ENCODE results near the gene SMAD6. TPM values are rescaled to one million over a fixed set of nuclear protein-coding genes. Genes with fewer than 3 reads are reported as not detected.

SMAD6 gene
- total RNA-seq, 1 donor from 2014 or later, result 0.43 TPM

DNA sequence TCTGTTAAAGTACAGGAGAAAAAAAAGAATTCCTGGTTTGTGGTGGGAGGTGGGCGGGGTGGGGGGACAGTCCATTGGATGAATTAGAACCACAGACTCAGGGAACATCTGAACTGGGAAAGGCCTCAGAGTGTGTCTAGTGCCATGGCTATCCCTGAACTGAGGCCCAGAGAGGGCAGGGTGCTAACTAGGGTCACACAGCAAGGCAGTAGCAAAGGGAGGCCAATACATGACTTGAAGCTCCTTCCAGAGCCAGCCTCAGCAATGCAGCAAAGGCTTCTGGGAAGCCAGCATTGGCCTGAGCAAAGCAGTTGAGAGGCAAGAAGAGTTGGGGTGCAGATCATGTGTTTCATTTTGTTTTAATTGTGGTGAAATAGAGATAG is 85.4 kb downstream of the SMAD6 start:
- peaks cover 5% of the 10 kb centered on the region for H3K27me3 Mint-ChIP-seq (ENCODE audit: low read depth)
- intact Hi-C loops (cut with micrococcal nuclease), result no loop called here
- no peak for DNase-seq (ENCODE audit: low spot score)
- no peak overlapping the region for H3K4me3 Mint-ChIP-seq (ENCODE audit: low read depth)
- no peaks in the 10 kb centered on the region for H3K9me3 Mint-ChIP-seq
- no peak overlapping the region for H3K27ac Mint-ChIP-seq
- no peaks in the 10 kb centered on the region for H3K4me1 Mint-ChIP-seq (ENCODE audit: low read depth)
- no peaks in the 10 kb centered on the region for H3K36me3 Mint-ChIP-seq (ENCODE audit: low read depth)

DNA sequence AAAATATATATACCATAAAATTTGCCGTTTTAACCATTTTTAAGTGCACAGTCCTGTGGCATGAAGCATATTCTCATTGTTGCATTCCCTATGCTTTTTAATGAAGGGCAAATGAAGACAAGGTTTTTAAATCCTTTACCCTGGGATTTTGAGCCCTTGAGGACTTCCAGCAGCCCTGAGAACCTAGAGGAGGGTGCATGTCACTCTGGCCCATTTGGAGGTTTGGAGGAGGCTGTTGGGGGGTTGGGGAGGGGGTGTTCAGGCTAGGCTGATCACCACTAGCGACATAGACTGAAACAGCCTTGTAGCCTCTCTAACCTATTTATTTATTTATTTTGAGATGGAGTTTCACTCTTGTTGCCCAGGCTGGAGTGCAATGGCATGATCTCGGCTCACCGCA is 86.0 kb downstream of the SMAD6 start:
- no peak overlapping the region for H3K4me3 Mint-ChIP-seq (ENCODE audit: low read depth)
- H3K27me3 Mint-ChIP-seq (ENCODE audit: low read depth), result peaks cover 5% of the 10 kb centered on the region
- H3K36me3 Mint-ChIP-seq (ENCODE audit: low read depth), result no peaks in the 10 kb centered on the region
- no peak for DNase-seq (ENCODE audit: low spot score)
- H3K4me1 Mint-ChIP-seq (ENCODE audit: low read depth), result no peaks in the 10 kb centered on the region
- intact Hi-C loops (cut with micrococcal nuclease), result no loop called here
- H3K27ac Mint-ChIP-seq, result no peak overlapping the region
- H3K9me3 Mint-ChIP-seq, result no peaks in the 10 kb centered on the region

DNA sequence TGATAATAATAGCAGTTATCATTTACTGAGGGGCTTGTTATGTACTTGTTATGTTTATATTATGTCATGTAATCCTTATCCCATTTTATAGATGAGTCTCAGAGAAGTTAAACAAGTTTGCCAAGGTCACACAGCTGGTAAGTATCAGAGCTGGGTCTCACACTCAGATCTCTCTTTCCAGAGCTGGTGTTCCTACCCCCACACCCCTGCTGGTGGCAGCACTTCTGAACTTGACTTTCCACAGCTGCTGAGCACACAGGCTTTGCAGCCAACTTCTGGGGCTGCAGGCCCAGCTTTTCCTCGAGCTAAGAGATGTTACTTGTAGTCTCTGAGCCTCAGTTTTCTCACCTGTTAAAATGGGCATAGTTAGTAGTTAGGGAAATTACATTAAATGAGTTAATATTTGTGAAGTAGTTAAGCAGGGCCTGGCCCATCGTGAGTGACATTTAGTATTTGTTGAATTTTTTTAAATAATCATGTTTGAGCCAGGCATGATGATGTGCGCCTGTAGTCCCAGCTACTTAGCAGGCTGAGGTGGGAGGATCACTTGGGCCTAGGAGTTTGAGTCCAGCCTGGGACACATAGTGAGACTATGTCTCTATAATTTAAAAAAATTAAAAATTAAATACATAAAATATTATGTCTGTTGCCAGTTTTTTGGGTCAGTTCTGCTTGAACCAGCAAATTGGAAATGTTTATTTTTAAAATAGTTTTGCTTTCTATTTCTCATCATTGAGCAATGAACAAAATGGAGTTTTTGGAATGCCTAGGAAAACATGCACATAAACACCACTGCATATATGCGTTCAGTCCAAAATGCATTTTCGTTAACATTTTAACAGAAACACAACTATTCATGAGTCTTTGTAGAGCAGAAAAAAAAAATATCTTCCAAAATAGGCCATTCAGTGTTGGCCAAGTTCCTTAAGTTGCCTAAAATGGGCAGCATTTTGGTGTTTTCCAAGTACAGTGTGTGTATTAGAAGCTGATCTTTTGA is 87.3 kb downstream of the SMAD6 start:
- no peaks in the 10 kb centered on the region for H3K9me3 Mint-ChIP-seq
- no peak overlapping the region for H3K27ac Mint-ChIP-seq
- H3K4me3 Mint-ChIP-seq (ENCODE audit: low read depth), result no peak overlapping the region
- DNase-seq (ENCODE audit: low spot score), result no peak
- no peaks in the 10 kb centered on the region for H3K36me3 Mint-ChIP-seq (ENCODE audit: low read depth)
- H3K27me3 Mint-ChIP-seq (ENCODE audit: low read depth), result peaks cover 5% of the 10 kb centered on the region
- intact Hi-C loops (cut with micrococcal nuclease), result no loop called here
- no peaks in the 10 kb centered on the region for H3K4me1 Mint-ChIP-seq (ENCODE audit: low read depth)

DNA sequence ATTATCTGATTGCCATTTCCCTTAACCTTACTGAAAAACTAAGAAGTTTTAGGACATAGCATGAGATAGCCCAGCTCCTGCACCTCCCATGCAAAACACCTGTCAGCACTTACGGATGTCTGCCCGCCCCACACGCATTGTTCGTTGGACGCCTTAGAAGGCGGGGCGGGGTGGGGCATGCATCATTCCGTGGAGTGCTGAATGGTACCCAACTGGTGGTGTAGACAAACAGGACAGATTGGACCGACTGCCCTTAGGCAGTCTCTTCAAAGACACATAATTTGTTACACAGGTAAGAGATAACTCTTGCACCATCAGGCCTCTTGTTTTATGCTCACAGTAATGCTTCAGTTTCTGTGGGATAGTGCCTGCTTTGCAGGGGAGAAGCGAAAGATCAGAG is 93.8 kb downstream of the SMAD6 start:
- no peaks in the 10 kb centered on the region for H3K4me1 Mint-ChIP-seq (ENCODE audit: low read depth)
- no peak overlapping the region for H3K4me3 Mint-ChIP-seq (ENCODE audit: low read depth)
- no peak overlapping the region for H3K27ac Mint-ChIP-seq
- intact Hi-C loops (cut with micrococcal nuclease), result no loop called here
- H3K27me3 Mint-ChIP-seq (ENCODE audit: low read depth), result peaks cover 10% of the 10 kb centered on the region
- H3K36me3 Mint-ChIP-seq (ENCODE audit: low read depth), result no peaks in the 10 kb centered on the region
- no peak for DNase-seq (ENCODE audit: low spot score)
- no peaks in the 10 kb centered on the region for H3K9me3 Mint-ChIP-seq

DNA sequence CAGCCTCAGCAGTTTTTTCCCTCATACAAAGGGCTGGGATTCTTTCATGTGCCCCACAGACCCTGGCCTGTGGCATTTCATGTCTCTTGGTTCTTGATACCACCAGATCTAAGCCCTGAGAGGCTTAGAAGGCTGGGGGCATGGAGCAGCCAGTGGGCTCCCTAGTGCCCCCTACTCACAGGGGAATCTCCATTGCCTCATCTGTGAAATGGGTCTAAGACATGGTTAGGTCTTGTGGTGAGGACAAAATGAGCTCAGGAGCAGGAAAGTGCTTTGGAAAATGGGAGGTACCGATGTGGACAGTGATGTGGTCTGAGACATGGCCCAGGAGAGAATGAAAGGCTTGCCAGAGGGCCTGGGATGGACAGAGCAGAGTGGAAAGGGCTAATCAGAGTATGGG is 94.3 kb downstream of the SMAD6 start:
- Mint-ChIP-seq H3K27ac (no peak overlapping the region), H3K27me3 (ENCODE audit: low read depth) (peaks cover 10% of the 10 kb centered on the region), H3K4me3 (ENCODE audit: low read depth) (no peak overlapping the region), H3K4me1 (ENCODE audit: low read depth) (no peaks in the 10 kb centered on the region), H3K9me3 (no peaks in the 10 kb centered on the region), H3K36me3 (ENCODE audit: low read depth) (no peaks in the 10 kb centered on the region)
- DNase-seq (ENCODE audit: low spot score), result no peak
- intact Hi-C loops (cut with micrococcal nuclease), result no loop called here

DNA sequence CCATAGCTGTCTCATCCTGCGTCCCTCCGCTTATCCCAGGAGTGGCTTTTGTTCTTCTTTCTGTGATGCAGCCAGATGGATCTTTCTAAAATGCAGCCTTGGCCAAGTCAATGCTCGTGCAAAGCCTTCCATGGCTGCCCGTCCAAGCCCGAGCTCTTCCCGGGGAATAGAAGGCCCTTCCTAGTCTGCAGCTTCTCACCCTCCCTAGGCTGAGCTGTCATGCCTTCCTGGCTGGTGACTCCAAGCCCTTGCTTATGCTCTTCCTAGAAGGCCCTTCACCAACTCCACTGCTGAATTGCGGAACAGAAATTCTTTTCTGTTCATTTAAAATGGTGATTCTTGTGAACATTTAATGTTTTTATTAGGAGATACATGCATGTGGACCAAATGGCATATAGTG is 95.9 kb downstream of the SMAD6 start:
- H3K36me3 Mint-ChIP-seq (ENCODE audit: low read depth), result no peaks in the 10 kb centered on the region
- no peaks in the 10 kb centered on the region for H3K4me1 Mint-ChIP-seq (ENCODE audit: low read depth)
- H3K27ac Mint-ChIP-seq, result no peak overlapping the region
- H3K27me3 Mint-ChIP-seq (ENCODE audit: low read depth), result peaks cover 7% of the 10 kb centered on the region
- intact Hi-C loops (cut with micrococcal nuclease), result no loop called here
- DNase-seq (ENCODE audit: low spot score), result no peak
- H3K4me3 Mint-ChIP-seq (ENCODE audit: low read depth), result no peak overlapping the region
- H3K9me3 Mint-ChIP-seq, result no peaks in the 10 kb centered on the region

DNA sequence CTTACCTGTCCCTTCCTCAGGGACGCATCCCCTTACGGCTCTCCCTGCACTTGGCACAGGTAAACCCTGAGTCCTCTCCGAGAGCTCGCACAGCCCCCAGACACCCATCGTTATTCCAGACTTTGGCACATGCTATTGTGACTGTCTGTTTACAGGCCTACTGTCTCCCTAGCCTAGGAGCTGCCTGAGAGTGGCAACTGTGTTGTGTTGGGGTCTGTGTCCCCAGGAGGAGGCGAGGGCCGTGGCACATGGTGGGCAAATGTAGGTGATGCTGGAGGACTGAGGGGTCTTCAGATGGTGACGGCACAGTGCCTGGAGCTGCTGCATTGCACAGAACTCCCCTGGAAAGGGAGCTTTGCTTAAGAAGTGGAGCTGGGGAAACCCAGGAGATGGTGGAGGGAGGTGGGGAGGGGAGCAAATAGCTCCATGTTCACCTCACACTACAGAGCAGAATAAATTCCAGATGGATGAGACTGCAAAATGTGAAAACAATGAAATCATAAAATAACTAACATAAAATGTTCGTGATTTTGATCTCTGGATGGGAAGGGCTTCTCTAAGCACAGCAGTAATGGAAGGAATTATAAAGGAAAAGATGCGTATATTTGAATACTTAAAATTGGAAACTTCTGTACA is 96.5 kb downstream of the SMAD6 start:
- DNase-seq (ENCODE audit: low spot score), result no peak
- no peaks in the 10 kb centered on the region for H3K4me1 Mint-ChIP-seq (ENCODE audit: low read depth)
- intact Hi-C loops (cut with micrococcal nuclease), result no loop called here
- H3K27ac Mint-ChIP-seq, result no peak overlapping the region
- no peaks in the 10 kb centered on the region for H3K36me3 Mint-ChIP-seq (ENCODE audit: low read depth)
- no peak overlapping the region for H3K4me3 Mint-ChIP-seq (ENCODE audit: low read depth)
- H3K9me3 Mint-ChIP-seq, result no peaks in the 10 kb centered on the region
- H3K27me3 Mint-ChIP-seq (ENCODE audit: low read depth), result peaks cover 5% of the 10 kb centered on the region

DNA sequence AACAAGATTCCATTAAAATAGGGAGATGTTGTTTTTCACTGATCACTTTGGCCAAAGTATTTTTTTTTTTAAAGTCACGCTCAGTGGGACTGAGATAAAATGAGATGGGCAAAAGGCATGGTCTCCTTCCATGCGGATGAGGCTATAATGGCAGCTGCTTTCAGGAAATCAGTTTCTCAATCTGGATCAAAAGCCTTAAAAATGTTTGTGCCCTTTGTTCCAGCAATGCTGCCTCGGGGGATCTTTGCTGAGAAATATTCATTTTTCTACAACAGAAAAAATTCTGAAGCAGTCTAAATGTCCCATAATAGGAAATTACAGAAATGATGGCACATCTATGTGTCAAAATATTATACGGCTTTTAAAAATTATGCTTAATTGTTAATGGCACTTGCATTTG is 97.2 kb downstream of the SMAD6 start:
- Mint-ChIP-seq H3K4me3 (ENCODE audit: low read depth) (no peak overlapping the region), H3K36me3 (ENCODE audit: low read depth) (no peaks in the 10 kb centered on the region), H3K27ac (no peak overlapping the region), H3K9me3 (no peaks in the 10 kb centered on the region), H3K4me1 (ENCODE audit: low read depth) (no peaks in the 10 kb centered on the region), H3K27me3 (ENCODE audit: low read depth) (peaks cover 5% of the 10 kb centered on the region)
- no peak for DNase-seq (ENCODE audit: low spot score)
- intact Hi-C loops (cut with micrococcal nuclease), result no loop called here

DNA sequence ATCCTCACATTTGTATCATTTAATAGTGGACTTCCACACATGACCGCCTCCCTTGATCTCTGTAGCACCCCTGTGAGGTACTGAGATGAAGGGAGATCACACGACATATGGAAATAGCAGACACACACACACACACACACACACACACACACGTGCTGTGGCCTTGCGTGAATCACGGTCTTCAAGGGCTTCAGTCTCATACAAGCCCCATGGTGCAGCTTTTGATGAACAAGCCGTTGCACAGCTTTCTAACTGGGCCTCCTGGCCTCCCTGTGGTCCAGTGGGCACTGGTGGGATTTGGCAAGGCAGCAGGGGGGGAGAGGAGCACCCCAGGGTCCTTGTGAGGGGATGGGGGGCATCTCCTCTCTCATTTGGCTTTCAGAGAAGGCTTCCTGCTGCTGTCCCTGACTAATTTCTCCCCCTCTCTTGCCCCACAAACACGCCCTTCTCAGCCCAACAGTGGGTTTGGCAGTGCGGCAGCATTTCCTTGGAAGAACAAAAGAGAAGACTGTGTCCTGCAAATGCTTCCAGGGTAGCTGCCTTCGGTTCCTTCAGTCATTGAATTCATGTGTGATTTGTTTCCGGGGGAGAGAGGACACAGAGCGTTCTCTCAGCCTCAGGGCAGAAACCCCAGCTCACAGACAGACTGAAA is 98.7 kb downstream of the SMAD6 start:
- Mint-ChIP-seq H3K4me1 (ENCODE audit: low read depth) (no peaks in the 10 kb centered on the region), H3K27ac (no peak overlapping the region), H3K27me3 (ENCODE audit: low read depth) (peaks cover 5% of the 10 kb centered on the region), H3K9me3 (no peaks in the 10 kb centered on the region), H3K4me3 (ENCODE audit: low read depth) (no peak overlapping the region), H3K36me3 (ENCODE audit: low read depth) (no peaks in the 10 kb centered on the region)
- intact Hi-C loops (cut with micrococcal nuclease), result no loop called here
- no peak for DNase-seq (ENCODE audit: low spot score)

DNA sequence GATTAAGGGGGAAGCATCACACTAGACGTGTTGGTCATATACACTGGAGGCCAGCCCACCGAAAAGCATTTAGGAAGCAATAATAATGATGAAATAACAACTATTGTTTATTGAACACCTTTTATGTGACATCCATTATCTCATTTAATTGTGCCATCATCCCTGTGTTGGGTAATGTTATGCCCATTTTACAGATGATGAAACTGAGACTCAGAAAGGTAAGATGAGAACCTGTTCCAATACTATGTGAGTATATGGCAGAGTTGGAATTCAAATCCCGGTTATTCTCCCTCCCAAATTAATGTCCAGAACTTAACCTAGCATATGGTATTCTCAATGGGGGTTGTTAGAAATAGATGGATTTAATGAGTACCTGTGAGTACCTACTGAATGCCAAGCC is 99.2 kb downstream of the SMAD6 start:
- H3K4me3 Mint-ChIP-seq (ENCODE audit: low read depth), result no peak overlapping the region
- intact Hi-C loops (cut with micrococcal nuclease), result no loop called here
- H3K9me3 Mint-ChIP-seq, result no peaks in the 10 kb centered on the region
- H3K4me1 Mint-ChIP-seq (ENCODE audit: low read depth), result no peaks in the 10 kb centered on the region
- no peaks in the 10 kb centered on the region for H3K36me3 Mint-ChIP-seq (ENCODE audit: low read depth)
- no peak overlapping the region for H3K27ac Mint-ChIP-seq
- DNase-seq (ENCODE audit: low spot score), result no peak
- H3K27me3 Mint-ChIP-seq (ENCODE audit: low read depth), result peaks cover 5% of the 10 kb centered on the region

DNA sequence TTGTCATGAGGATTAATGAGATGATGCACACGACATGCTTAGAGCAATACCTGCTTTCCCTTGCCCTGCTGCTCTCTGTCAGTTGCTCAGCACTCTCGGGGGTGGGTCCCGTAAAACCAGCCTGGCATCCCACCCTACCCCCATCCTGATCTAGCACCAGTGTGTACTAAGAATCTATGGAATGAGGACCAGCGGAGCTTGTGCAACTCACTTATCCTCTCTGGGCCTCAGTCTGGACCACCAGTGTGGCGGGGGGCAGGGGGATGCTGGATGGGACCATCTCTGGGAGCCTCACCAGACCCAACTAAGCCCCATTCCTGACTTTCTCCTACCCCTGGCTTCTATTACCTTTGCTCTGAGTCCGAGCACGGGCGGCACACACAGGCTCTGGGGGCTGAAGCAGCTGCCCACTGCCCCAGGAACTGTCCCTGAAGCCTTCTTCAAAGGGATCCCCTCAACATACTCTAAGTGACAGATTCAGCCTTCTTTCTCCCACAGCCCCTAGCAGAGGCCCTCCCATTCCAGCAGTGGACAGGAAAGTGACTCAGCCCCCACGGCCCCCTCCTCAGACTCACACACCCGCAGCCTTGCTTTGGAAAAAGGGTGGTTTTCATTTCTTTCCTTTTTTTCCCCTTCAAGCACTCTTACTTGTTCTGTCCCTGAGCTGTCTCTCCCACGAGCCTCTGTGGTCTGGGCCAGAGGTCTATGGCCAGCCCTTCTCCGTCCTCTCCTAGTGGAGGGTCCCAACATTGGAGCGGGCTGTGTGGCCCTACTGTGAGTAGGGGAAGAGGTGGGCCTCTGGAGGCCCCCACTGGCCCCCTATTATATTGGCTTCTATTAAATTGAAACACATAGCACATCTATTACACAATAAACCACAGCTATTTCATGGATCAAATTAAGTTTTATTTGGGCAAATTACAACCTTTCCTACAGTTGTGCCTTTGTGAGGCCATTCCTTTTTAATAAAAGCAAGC is 100.3 kb downstream of the SMAD6 start:
- no peak for DNase-seq (ENCODE audit: low spot score)
- no peak overlapping the region for H3K4me3 Mint-ChIP-seq (ENCODE audit: low read depth)
- H3K27me3 Mint-ChIP-seq (ENCODE audit: low read depth), result peaks cover 5% of the 10 kb centered on the region
- H3K4me1 Mint-ChIP-seq (ENCODE audit: low read depth), result no peaks in the 10 kb centered on the region
- no peaks in the 10 kb centered on the region for H3K36me3 Mint-ChIP-seq (ENCODE audit: low read depth)
- H3K27ac Mint-ChIP-seq, result no peak overlapping the region
- intact Hi-C loops (cut with micrococcal nuclease), result no loop called here
- H3K9me3 Mint-ChIP-seq, result no peaks in the 10 kb centered on the region

DNA sequence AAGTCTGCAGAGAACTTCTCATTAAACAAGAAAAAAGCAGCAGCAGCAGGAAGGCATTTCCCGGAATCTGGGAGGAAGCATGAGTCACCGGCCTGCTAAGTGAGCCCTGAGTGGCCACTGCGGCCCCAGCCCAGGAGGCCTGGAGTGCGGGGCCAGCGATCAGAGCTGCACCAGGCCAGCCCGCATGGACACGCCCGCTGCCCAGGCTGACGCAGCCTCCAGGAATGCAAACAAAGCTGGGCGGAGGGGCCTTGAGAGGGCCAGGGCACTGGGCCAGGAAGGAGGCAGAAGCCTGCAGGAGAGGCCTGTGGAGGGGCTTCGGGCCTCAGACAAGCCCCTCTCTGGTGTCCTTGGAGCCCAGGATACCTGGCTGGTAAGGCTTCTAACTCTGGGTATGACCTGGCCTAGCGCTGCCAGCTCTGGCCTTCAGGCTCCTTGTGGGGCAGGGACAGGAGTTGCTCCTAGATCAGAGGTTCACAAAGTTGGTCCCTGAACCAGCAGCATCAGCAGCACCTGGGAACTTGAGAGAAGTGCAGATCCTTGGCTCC is 101.2 kb downstream of the SMAD6 start:
- intact Hi-C loops (cut with micrococcal nuclease), result no loop called here
- Mint-ChIP-seq H3K4me1 (ENCODE audit: low read depth) (no peaks in the 10 kb centered on the region), H3K36me3 (ENCODE audit: low read depth) (no peaks in the 10 kb centered on the region), H3K4me3 (ENCODE audit: low read depth) (no peak overlapping the region), H3K27ac (no peak overlapping the region), H3K27me3 (ENCODE audit: low read depth) (peaks cover 5% of the 10 kb centered on the region), H3K9me3 (no peaks in the 10 kb centered on the region)
- no peak for DNase-seq (ENCODE audit: low spot score)
